ENCODE results near the gene SLC35F1.

The SLC35F1 gene

DNA sequence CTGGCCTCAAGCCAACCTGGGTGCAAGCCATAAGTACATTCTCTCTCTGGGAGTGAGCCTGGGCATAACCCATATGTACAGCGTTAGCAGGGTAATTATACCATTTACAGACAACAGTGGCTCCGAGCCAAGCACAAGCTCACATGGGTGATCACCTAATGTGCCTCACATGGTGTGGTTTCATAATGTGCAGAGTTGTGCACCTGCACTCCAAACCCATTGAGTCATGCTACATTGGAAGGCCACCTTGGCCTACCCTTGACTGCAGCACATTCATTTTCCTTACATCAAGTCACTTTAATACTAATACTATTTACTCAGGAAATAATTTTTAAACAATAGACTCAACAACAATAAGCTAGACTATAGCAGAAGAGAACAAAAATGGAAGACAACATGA, 446.5 kb downstream of the SLC35F1 start:
- no peak for DNase-seq (ENCODE audit: low read depth, low spot score)
- no peak overlapping the region for H3K4me3 ChIP-seq (ENCODE audit: insufficient read length, low read depth)
- H3K27me3 ChIP-seq (ENCODE audit: insufficient read depth, insufficient read length), result no peaks in the 10 kb centered on the region
- H3K9ac ChIP-seq (ENCODE audit: insufficient read length, low read depth), result no peak overlapping the region
- no peaks in the 10 kb centered on the region for H3K4me1 ChIP-seq (ENCODE audit: insufficient read depth, insufficient read length)
- H3K36me3 ChIP-seq (ENCODE audit: insufficient read depth, insufficient read length, low read length), result no peaks in the 10 kb centered on the region
- no peaks in the 10 kb centered on the region; the same call in 1 of the 2 replicates for H3K9me3 ChIP-seq (ENCODE audit: insufficient read depth, low read length)
- TF ChIP-seq ZNF274 (IDR thresholded peaks at IDR 0.05; ENCODE audit: low read depth, low read length) (no peak), YY1 (IDR thresholded peaks at IDR 0.05; ENCODE audit: insufficient read depth, insufficient read length) (no peak), SUZ12 (IDR thresholded peaks at IDR 0.05; ENCODE audit: extremely low read depth, insufficient read depth, insufficient read length) (no peak)

DNA sequence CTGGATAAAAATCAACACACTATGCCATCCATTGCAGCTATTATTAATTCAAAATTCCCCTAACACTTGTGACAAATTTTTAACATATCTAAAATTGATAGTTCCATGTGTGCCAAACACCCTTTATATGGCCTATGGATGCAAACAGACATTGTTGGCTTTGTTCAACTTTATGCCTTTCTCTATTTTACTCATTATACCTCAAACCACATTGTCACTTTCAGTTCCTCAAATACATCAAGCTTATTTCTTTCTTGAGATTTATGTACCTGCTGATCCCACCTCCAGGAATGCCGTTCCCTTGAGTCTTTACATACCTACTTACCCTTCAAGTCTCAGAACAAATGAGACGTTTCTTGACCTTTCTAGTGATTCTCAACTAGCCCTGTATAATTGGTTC, 447.6 kb downstream of the SLC35F1 start:
- H3K9me3 ChIP-seq (ENCODE audit: insufficient read depth, low read length), result no peaks in the 10 kb centered on the region; the same call in 1 of the 2 replicates
- no peak overlapping the region for H3K4me3 ChIP-seq (ENCODE audit: insufficient read length, low read depth)
- no peaks in the 10 kb centered on the region for H3K4me1 ChIP-seq (ENCODE audit: insufficient read depth, insufficient read length)
- H3K9ac ChIP-seq (ENCODE audit: insufficient read length, low read depth), result no peak overlapping the region
- no peaks in the 10 kb centered on the region for H3K27me3 ChIP-seq (ENCODE audit: insufficient read depth, insufficient read length)
- DNase-seq (ENCODE audit: low read depth, low spot score), result no peak
- no peaks in the 10 kb centered on the region for H3K36me3 ChIP-seq (ENCODE audit: insufficient read depth, insufficient read length, low read length)
- no peak for TF ChIP-seq SUZ12 (IDR thresholded peaks at IDR 0.05; ENCODE audit: extremely low read depth, insufficient read depth, insufficient read length)
- no peak for TF ChIP-seq ZNF274 (IDR thresholded peaks at IDR 0.05; ENCODE audit: low read depth, low read length)
- no peak for TF ChIP-seq YY1 (IDR thresholded peaks at IDR 0.05; ENCODE audit: insufficient read depth, insufficient read length)

GRCh38 chr6:118356054-118356453, 449.0 kb downstream of the SLC35F1 start:
- TF ChIP-seq YY1 (IDR thresholded peaks at IDR 0.05; ENCODE audit: insufficient read depth, insufficient read length), result no peak
- no peak for TF ChIP-seq SUZ12 (IDR thresholded peaks at IDR 0.05; ENCODE audit: extremely low read depth, insufficient read depth, insufficient read length)
- no peak for TF ChIP-seq ZNF274 (IDR thresholded peaks at IDR 0.05; ENCODE audit: low read depth, low read length)
- no peaks in the 10 kb centered on the region for H3K4me1 ChIP-seq (ENCODE audit: insufficient read depth, insufficient read length)
- no peaks in the 10 kb centered on the region for H3K36me3 ChIP-seq (ENCODE audit: insufficient read depth, insufficient read length, low read length)
- H3K9me3 ChIP-seq (ENCODE audit: insufficient read depth, low read length), result no peaks in the 10 kb centered on the region; the same call in 1 of the 2 replicates
- DNase-seq (ENCODE audit: low read depth, low spot score), result no peak
- H3K9ac ChIP-seq (ENCODE audit: insufficient read length, low read depth), result no peak overlapping the region
- H3K27me3 ChIP-seq (ENCODE audit: insufficient read depth, insufficient read length), result no peaks in the 10 kb centered on the region
- no peak overlapping the region for H3K4me3 ChIP-seq (ENCODE audit: insufficient read length, low read depth)

- Histone ChIP-seq H3K27me3 (ENCODE audit: insufficient read depth, insufficient read length) (no peaks in the 10 kb centered on the region), H3K9me3 (ENCODE audit: insufficient read depth, low read length) (no peaks in the 10 kb centered on the region; the same call in 1 of the 2 replicates), H3K4me3 (ENCODE audit: insufficient read length, low read depth) (no peak overlapping the region), H3K9ac (ENCODE audit: insufficient read length, low read depth) (no peak overlapping the region), H3K36me3 (ENCODE audit: insufficient read depth, insufficient read length, low read length) (no peaks in the 10 kb centered on the region), H3K4me1 (ENCODE audit: insufficient read depth, insufficient read length) (no peaks in the 10 kb centered on the region)
- TF ChIP-seq SUZ12 (IDR thresholded peaks at IDR 0.05; ENCODE audit: extremely low read depth, insufficient read depth, insufficient read length) (no peak), YY1 (IDR thresholded peaks at IDR 0.05; ENCODE audit: insufficient read depth, insufficient read length) (no peak), ZNF274 (IDR thresholded peaks at IDR 0.05; ENCODE audit: low read depth, low read length) (no peak)
- no peak for DNase-seq (ENCODE audit: low read depth, low spot score)
Measured at GRCh38 chr6:118356686-118357085, 449.6 kb downstream of the SLC35F1 start.
